Skeletal muscle satellite cell (primary cell): Measurements from ENCODE around the gene PARD3.

Experiments
- H3K27me3 ChIP-seq: 2 replicates; pipeline ENCODE4 v1.7.0; 2013; ENCODE audit warnings: low read length; ENCODE audit not compliant: control insufficient read depth, insufficient read depth
- H3K36me3 ChIP-seq: 2 replicates; pipeline ENCODE4 v1.7.0; 2013; ENCODE audit warnings: mild to moderate bottlenecking, control low read depth, low read length; ENCODE audit not compliant: insufficient read depth
- H3K4me1 ChIP-seq: 2 replicates; pipeline ENCODE4 v1.7.0; 2013; ENCODE audit warnings: low read length; ENCODE audit not compliant: control insufficient read depth, insufficient read depth
- H3K4me2 ChIP-seq: 2 replicates; pipeline ENCODE4 v1.7.0; 2013; ENCODE audit warnings: mild to moderate bottlenecking, low read length
- H3K4me3 ChIP-seq: 2 replicates; pipeline ENCODE4 v1.7.0; 2013; ENCODE audit warnings: low read length
- H3K9ac ChIP-seq: 2 replicates; pipeline ENCODE4 v1.7.0; 2013; ENCODE audit warnings: mild to moderate bottlenecking, low read depth, low read length, moderate library complexity
- H3K9me3 ChIP-seq: replicated peaks from 2 replicates; pipeline ENCODE4 v1.7.0; 2013; ENCODE audit warnings: mild to moderate bottlenecking, control low read depth, low read length

The PARD3 gene

GRCh38 chr10:34576797-34577196 is 238.3 kb downstream of the PARD3 start:
- no peaks in the 10 kb centered on the region for H3K9me3 ChIP-seq
- H3K4me1 ChIP-seq: peaks cover 22% of the 10 kb centered on the region
- no peak overlapping the region for H3K4me2 ChIP-seq
- no peaks in the 10 kb centered on the region for H3K36me3 ChIP-seq
- no peak overlapping the region for H3K9ac ChIP-seq
- H3K27me3 ChIP-seq: no peaks in the 10 kb centered on the region
- no peak overlapping the region for H3K4me3 ChIP-seq

- H3K4me3 ChIP-seq: no peak overlapping the region
- H3K36me3 ChIP-seq: no peaks in the 10 kb centered on the region
- no peaks in the 10 kb centered on the region for H3K9me3 ChIP-seq
- H3K27me3 ChIP-seq: no peaks in the 10 kb centered on the region
- H3K4me1 ChIP-seq: peaks cover 16% of the 10 kb centered on the region
- H3K9ac ChIP-seq: no peak overlapping the region
- H3K4me2 ChIP-seq: no peak overlapping the region
Measured at GRCh38 chr10:34575882-34576281, 239.2 kb downstream of the PARD3 start.

- Histone ChIP-seq H3K27me3 (no peaks in the 10 kb centered on the region), H3K4me2 (no peak overlapping the region), H3K9me3 (no peaks in the 10 kb centered on the region), H3K4me3 (no peak overlapping the region), H3K36me3 (no peaks in the 10 kb centered on the region), H3K9ac (no peak overlapping the region), H3K4me1 (peaks cover 6% of the 10 kb centered on the region)
Measured at GRCh38 chr10:34574353-34574934, 240.7 kb downstream of the PARD3 start.

GRCh38 chr10:34570887-34571286 is 244.2 kb downstream of the PARD3 start:
- H3K36me3 ChIP-seq: no peaks in the 10 kb centered on the region
- no peaks in the 10 kb centered on the region for H3K9me3 ChIP-seq
- H3K4me2 ChIP-seq: no peak overlapping the region
- no peak overlapping the region for H3K9ac ChIP-seq
- H3K27me3 ChIP-seq: no peaks in the 10 kb centered on the region
- H3K4me1 ChIP-seq: peaks cover 13% of the 10 kb centered on the region
- H3K4me3 ChIP-seq: no peak overlapping the region

GRCh38 chr10:34567659-34568253 is 247.3 kb downstream of the PARD3 start:
- Histone ChIP-seq H3K36me3 (no peaks in the 10 kb centered on the region), H3K9me3 (no peaks in the 10 kb centered on the region), H3K27me3 (no peaks in the 10 kb centered on the region), H3K4me3 (no peak overlapping the region), H3K4me1 (peaks cover 11% of the 10 kb centered on the region), H3K9ac (no peak overlapping the region), H3K4me2 (no peak overlapping the region)

GRCh38 chr10:34565934-34566333 is 249.2 kb downstream of the PARD3 start:
- Histone ChIP-seq H3K4me2 (peak overlapping the region; percentile 28), H3K9me3 (no peaks in the 10 kb centered on the region), H3K27me3 (no peaks in the 10 kb centered on the region), H3K4me3 (no peak overlapping the region), H3K36me3 (no peaks in the 10 kb centered on the region), H3K9ac (no peak overlapping the region), H3K4me1 (peaks cover 11% of the 10 kb centered on the region)

- no peaks in the 10 kb centered on the region for H3K36me3 ChIP-seq
- H3K9ac ChIP-seq: no peak overlapping the region
- H3K4me3 ChIP-seq: no peak overlapping the region
- peaks cover 20% of the 10 kb centered on the region for H3K4me1 ChIP-seq
- H3K9me3 ChIP-seq: no peaks in the 10 kb centered on the region
- H3K27me3 ChIP-seq: no peaks in the 10 kb centered on the region
- no peak overlapping the region for H3K4me2 ChIP-seq
Measured at GRCh38 chr10:34558093-34558583, 257.0 kb downstream of the PARD3 start.

- H3K4me1 ChIP-seq: peaks cover 20% of the 10 kb centered on the region
- no peaks in the 10 kb centered on the region for H3K9me3 ChIP-seq
- H3K4me2 ChIP-seq: peak overlapping the region; percentile 36
- no peak overlapping the region for H3K4me3 ChIP-seq
- H3K36me3 ChIP-seq: no peaks in the 10 kb centered on the region
- no peak overlapping the region for H3K9ac ChIP-seq
- H3K27me3 ChIP-seq: no peaks in the 10 kb centered on the region
Measured at GRCh38 chr10:34557173-34557572, 257.9 kb downstream of the PARD3 start.

GRCh38 chr10:34555653-34556052 is 259.4 kb downstream of the PARD3 start:
- H3K36me3 ChIP-seq: no peaks in the 10 kb centered on the region
- H3K4me3 ChIP-seq: no peak overlapping the region
- no peak overlapping the region for H3K9ac ChIP-seq
- H3K4me1 ChIP-seq: peaks cover 20% of the 10 kb centered on the region
- no peaks in the 10 kb centered on the region for H3K27me3 ChIP-seq
- no peak overlapping the region for H3K4me2 ChIP-seq
- H3K9me3 ChIP-seq: no peaks in the 10 kb centered on the region

- Histone ChIP-seq H3K4me3 (no peak overlapping the region), H3K36me3 (no peaks in the 10 kb centered on the region), H3K4me1 (peaks cover 20% of the 10 kb centered on the region), H3K9ac (no peak overlapping the region), H3K9me3 (no peaks in the 10 kb centered on the region), H3K4me2 (no peak overlapping the region), H3K27me3 (no peaks in the 10 kb centered on the region)
Measured at GRCh38 chr10:34553747-34554146, 261.3 kb downstream of the PARD3 start.

- Histone ChIP-seq H3K9ac (no peak overlapping the region), H3K9me3 (no peaks in the 10 kb centered on the region), H3K4me1 (peaks cover 7% of the 10 kb centered on the region), H3K36me3 (no peaks in the 10 kb centered on the region), H3K27me3 (no peaks in the 10 kb centered on the region), H3K4me2 (no peak overlapping the region), H3K4me3 (no peak overlapping the region)
Measured at GRCh38 chr10:34551295-34551694, 263.8 kb downstream of the PARD3 start.

GRCh38 chr10:34549953-34550352 is 265.1 kb downstream of the PARD3 start:
- H3K27me3 ChIP-seq: no peaks in the 10 kb centered on the region
- H3K9ac ChIP-seq: no peak overlapping the region
- no peak overlapping the region for H3K4me2 ChIP-seq
- no peaks in the 10 kb centered on the region for H3K9me3 ChIP-seq
- H3K4me1 ChIP-seq: no peaks in the 10 kb centered on the region
- H3K36me3 ChIP-seq: no peaks in the 10 kb centered on the region
- H3K4me3 ChIP-seq: no peak overlapping the region
